IPS DF 19.7 (cell line): ENCODE measurements around the gene PRTG.
"Not testable (repeated sequence)": the region's sequence is repeated elsewhere in the genome, so short reads cannot be mapped to it uniquely, and the experiment has no call there.

Experiments
- DNase-seq: peaks from one replicate; pipeline ENCODE4 v3.0.0-alpha.2; 2013; ENCODE audit warnings: low read depth, low spot score

PRTG gene, protein sequence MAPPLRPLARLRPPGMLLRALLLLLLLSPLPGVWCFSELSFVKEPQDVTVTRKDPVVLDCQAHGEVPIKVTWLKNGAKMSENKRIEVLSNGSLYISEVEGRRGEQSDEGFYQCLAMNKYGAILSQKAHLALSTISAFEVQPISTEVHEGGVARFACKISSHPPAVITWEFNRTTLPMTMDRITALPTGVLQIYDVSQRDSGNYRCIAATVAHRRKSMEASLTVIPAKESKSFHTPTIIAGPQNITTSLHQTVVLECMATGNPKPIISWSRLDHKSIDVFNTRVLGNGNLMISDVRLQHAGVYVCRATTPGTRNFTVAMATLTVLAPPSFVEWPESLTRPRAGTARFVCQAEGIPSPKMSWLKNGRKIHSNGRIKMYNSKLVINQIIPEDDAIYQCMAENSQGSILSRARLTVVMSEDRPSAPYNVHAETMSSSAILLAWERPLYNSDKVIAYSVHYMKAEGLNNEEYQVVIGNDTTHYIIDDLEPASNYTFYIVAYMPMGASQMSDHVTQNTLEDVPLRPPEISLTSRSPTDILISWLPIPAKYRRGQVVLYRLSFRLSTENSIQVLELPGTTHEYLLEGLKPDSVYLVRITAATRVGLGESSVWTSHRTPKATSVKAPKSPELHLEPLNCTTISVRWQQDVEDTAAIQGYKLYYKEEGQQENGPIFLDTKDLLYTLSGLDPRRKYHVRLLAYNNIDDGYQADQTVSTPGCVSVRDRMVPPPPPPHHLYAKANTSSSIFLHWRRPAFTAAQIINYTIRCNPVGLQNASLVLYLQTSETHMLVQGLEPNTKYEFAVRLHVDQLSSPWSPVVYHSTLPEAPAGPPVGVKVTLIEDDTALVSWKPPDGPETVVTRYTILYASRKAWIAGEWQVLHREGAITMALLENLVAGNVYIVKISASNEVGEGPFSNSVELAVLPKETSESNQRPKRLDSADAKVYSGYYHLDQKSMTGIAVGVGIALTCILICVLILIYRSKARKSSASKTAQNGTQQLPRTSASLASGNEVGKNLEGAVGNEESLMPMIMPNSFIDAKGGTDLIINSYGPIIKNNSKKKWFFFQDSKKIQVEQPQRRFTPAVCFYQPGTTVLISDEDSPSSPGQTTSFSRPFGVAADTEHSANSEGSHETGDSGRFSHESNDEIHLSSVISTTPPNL

DNA sequence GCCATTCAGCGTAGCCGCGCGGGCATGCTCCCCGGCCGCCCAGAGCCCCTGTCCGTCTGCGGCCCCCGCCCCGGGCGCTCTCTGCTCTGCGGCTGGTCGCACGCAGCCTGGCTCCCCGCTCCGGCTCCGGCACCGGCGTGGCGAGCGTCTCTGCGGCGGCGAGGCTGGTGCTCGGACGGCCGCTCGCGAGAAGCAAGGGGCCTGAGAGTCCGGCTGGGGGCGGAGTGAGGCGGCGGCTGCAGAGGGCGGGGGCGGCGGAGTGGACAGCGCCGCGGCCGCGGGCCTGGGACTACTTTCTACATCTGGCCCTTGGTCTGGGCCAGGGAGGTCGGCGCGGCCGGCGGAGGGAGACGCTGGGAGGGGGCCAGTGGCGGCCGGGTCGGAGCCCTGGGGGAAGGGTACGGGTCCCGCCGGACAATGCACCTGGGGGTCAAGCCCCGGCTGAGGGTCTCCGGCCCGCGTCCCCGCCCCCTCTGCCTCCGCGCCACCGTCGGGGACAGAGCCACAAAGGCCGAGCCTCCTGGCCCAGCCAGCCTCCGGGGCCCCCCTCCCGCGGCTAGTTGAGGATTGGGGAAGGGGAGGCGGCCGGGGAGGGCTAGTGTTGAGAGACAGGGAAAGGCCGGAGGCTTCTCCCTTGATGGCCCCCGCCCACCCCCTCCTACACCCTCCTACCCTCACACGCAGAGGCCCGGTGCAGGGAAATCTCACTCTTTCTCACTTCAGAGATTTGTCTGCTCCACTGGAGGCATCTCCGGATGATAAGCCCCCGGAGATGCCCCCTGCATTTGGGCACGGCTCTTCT, at the start of gene PRTG:
Gene PRTG (minus strand): TSS at position 226 of the 802 bp plus-strand sequence. CDS start 221 bp downstream, at position 5.
- DNase-seq = no peak

DNA sequence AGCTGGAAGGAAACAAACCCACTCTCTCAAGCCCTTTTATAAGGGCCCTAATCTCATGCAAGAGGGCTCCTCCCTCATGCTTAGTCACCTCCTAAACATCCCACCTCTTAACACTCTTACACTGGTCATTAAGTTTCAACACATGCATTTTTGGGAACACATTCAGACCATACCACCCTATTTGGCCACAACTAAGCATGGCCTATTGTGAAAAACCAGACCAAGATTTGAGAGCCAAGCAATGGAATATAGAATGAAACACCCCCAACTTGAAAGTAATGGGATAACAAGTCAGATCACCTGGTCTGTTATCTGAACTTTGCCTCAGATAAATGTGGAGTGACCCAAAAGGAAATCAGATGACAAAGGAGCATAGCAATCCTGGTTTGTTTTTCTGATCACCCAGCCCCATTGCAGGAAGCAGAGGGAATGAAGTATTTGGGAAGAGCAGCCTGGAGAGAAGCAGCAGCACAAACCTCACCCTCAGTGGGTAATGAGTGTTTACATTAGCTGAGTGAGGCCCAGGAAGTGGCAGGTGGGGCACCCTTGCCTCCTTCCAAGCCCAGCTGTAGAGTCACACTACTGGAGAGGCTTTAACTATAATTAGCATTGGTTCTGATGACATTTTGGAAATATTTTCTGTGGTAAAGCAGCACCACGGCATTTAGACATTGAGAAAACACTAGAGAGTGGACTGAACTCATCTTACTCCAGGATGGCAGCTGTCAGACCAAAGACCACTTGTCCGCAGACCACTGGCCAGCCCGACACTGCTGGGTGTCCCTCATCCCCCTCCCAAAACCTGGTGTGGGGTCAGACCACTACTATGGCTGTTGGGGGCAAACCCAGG, 48.8 kb upstream of the PRTG start:
- no peak for DNase-seq

DNA sequence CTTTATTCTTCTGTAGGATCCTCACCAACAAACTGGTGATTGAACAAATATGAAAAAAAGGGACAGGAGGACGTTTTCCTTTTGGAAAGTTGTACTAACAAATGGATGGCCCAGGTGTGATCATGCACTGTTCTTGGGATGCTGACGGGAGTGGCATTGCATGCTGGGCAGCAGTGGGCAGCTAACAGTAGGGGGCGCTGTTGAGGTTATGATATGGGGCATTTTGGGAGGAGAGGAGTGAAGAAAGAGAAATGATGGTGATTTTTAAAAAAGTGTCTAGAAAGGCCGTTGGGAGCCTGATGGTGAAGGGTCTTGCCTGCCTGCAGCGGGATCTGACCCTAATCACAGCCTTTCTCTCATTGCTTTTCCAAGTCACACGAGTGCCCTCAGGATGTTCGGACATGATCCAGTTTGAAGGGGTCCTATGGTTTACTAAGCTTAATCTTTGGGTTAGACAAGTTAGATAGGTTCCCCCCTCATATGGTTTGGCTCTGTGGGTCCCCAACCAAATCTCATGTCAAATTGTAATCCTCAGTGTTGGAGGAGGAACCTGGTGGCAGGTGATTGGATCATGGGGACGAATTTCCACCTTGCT, 46.2 kb upstream of the PRTG start:
- DNase-seq = no peak

DNA sequence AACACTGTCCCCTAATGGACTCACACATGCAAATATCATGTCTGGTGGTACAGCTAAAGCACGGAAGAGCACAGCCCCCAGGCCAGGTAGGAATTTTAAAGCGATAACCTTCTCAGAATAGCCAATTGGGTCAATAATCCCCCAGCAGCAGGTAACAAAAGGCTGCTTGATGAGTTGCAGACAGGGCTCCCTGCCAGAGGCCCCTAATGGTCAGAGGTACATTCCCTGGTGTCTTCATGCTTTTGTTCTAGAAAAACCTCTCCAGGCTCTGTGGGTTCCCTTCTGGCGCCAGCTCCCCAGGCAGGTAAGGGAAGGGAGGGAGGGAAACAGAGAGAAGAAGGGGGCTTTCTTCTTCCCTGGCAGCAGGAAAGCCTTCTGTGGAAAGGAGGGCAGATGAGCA, 43.4 kb upstream of the PRTG start:
- DNase-seq = no peak

DNA sequence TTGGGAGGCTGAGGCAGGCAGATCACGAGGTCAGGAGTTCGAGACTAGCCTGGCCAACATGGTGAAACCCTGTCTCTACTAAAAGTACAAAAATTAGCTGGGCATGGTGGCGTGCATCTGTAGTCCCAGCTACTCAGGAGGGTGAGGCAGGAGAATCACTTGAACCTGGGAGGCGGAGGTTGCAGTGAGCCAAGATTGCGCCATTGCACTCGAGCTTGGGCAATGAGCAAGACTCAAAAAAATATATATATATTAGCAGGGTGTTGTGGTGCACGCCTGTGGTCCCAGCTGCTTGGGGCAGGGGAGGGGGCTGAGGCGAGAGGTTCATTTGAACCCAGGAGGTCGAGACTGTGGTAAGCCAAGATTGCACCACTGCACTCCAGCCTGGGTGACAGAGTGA, 42.6 kb upstream of the PRTG start:
- DNase-seq = not testable (repeated sequence)

DNA sequence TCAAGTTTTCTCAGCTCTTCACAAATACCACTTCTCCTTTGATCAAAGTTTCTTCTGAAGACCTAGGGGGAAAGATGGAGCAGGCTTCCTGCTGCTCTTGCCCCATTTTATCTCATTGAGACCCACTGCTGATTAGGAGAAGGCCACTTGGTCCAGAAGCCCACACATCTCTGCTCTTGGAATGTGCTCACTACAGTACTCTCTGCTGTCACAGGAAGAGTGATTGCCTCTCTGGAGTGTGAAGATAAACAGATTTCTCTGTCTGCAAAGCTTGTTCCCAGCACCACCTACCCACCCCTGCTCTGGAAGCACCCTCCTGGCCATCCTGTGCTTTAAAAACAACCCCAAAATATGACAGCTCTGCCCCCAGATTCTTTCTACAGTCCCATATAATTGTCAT, 41.3 kb upstream of the PRTG start:
- DNase-seq = no peak

DNA sequence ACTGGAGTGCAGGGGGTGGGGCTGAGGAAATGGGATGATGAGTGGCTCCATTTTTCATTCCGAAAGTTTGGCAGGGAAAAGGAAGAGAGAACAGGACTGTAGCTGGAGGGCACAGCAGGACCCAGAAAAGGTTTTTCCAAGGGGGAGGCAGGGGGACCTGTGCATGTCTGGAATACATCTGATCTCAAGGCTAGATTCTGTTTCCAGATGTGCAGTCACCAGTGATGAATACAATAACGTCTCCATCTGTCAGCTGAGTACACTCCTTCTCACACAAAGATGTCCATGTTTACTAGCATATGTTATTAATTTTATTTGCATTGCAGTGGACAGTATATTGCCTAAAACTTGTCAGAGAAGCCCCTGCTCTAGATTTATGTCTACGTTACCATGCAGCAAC, 39.9 kb upstream of the PRTG start:
- no peak for DNase-seq

DNA sequence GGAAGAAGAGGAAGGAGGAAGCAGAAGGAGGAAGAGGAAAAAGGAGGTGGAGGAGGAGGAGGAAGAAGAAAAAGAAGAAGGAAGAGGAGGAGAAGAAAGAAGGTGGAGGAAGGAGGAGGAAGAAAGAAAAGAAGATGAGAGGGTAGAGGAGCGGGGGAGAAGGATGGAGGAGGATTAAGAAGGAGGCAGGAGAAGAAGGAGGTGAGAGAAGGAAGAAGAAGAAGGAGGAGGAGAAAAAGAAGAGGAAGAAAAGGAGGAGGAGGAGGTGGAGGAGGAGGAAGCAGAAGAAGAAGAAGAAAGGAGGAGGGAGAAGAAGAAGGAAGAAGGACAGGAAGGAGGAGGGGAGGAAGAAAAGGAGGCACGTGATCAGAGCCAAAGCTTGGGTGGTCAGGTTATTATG, 37.3 kb upstream of the PRTG start:
- DNase-seq = no peak

DNA sequence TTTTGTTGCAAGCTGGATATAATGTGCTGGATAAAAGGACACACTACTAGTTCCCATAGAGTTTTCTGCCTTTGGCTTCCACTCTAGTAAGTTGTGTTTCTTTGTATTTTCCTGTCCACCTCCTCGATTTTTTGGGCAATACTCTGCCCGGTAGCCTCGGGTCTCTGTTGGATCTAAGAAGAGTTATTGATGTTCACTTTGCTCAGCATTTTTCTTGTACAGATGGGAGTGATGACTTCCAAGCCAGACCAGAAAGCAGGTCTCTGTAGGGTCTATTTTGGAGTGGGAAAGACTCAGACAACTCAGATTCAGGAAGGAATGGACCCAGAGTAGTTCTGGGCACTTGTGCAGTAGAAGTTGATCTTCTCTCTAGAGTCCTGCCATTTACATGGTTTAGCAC, 36.0 kb upstream of the PRTG start:
- no peak for DNase-seq

DNA sequence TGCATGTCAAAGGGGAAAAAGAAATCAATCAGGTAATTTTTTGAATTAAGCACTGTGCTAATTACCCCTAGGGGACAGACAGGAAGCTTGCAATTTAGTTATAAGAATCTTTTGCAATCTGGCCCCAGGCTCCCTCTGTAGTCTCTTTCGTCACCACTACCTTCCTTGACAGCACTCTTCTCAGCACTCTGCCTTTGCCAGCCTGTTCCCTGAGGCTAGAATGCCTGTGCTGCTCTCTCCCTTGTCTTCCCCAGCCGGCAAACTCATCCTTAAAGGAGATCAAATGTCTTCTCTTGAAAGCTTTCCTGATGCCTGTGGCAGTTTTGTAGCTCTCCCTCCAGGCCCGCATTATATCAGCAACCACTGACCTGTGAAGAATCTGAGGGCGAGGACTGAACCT, 32.4 kb upstream of the PRTG start:
- no peak for DNase-seq

DNA sequence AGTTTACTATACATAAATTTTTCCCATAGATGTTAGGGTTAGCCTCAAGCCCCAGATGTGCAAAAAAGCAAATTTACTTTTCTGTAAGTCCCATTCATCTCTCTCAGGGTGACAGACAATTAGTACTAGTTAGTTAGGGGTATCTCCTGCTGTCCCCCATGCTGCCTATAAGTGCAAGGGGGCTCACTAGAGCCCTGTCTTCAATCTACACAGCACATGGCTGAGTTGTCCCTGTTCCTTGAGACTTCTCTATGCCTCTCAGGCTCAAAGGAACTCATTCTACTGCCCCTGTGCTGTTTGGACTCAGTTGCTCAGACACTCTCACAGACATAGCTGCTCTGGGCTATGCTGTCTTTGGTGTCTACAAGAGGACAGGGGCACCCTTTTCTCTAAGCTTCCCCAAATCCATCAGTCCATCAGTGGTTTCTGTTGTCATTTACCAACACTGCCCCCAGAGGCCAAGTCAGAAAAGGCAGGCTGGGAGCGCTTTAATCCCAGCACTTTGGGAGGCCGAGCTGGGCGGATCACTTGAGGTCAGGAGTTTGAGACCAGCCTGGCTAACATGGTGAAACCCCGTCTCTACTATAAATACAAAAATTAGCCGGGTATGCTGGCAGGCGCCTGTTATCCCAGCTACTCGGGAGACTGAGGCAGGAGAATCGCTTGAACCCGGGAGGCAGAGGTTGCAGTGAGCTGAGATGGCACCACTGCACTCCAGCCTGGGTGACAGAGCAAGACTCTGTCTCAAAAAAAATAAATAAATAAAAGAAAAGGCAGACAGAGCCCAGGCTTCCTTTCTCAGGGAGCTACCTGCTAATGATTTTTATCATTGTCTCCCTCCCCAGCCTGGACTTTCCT, 31.4 kb upstream of the PRTG start:
- DNase-seq = no peak

DNA sequence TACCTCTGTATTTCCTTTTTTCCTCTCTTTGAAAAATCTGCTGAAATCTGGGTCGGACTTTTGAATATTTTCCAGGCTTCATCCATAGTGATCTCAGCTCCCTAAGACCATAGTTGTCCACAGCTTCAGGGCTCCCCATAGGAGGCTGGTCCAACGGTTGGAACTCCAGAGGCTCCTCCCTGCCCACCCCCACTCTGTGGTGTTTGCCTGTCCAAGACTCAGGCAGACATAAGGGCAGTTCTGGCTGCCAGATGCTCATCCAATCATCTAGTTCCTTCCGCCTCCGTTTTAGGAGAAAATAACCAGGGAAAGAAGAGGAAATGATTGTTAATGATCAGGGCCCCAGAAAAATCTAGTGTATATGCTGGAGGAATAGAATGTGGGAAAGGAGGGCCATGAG, 27.9 kb upstream of the PRTG start:
- DNase-seq = no peak

DNA sequence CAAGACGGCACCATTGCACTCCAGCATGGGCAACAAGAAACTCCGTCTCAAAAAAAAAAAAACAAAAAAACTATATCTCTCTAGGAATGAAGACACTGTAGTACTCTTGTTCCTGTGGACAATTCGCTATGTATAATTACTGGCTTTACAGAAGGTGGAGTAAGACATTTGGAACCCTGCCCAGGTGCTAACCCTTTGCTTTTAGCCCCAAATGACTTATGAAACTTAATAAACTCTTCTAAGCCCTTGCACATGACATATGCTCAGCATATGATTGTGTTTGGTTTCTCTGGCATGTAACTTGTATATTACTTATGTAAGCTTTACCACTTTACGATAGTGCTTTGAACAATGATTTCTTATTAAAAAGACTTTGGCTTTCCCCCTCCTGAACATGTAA, 27.3 kb upstream of the PRTG start:
- DNase-seq = no peak

DNA sequence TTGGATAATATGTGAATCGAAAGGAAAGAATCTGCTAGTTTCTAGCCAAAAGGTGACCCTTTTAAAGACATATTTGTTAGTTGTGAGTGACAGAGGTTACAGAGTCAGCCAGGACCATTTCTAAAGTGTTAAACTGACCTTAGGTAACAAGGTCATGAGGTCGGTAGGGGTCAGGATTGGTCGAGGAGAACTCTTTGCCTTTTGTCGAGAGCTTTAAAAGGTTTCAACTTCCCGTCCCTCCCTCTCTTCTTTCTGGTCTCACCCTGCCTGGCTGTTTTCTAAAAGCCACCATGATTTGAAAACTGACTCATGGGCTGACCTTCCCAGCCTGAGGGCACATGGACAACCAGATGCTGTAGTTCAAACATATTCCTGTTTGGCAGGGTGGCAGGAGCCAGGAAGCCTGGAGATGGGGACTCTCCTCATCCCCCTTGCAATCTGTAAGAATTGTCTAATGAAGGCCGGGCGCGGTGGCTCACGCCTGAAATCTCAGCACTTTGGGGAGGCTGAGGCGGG, 25.8 kb upstream of the PRTG start:
- DNase-seq = no peak

DNA sequence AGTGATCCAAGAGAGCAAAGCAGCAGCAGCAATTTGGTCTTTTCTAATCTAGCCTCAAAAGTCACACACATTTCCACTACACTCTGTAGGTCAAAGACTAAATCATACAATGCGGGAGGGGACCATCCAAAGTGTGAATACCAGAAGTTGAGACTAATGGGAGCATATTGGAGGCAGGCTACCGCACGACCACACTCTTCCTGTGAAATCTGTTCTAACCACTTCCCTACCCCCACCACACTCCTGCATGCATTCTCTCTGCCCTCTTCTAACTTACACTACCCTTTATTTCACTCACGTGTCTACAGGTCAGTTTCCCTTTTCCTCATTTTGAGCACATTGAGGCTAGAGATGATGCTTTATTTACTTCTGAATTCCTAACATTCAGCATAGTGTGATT, 23.7 kb upstream of the PRTG start:
- no peak for DNase-seq

DNA sequence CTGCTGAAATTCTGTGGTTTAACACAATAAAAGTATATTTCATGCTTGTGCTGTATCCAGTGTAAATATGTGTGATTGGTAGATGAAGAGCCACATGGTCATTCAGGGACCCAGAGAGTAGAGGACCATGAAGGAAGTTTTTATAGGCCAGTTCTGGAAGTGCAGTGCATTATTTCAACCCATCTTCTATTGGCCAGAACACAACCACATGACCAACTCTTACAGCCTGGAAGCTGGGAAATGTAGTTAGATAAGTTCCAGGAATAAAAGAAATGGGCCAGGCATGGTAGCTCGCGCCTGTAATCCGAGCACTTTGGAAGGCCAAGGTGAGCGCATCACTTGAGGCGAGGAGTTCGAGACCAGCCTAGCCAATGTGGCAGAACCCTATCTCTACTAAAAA, 21.4 kb upstream of the PRTG start:
- DNase-seq = no peak

DNA sequence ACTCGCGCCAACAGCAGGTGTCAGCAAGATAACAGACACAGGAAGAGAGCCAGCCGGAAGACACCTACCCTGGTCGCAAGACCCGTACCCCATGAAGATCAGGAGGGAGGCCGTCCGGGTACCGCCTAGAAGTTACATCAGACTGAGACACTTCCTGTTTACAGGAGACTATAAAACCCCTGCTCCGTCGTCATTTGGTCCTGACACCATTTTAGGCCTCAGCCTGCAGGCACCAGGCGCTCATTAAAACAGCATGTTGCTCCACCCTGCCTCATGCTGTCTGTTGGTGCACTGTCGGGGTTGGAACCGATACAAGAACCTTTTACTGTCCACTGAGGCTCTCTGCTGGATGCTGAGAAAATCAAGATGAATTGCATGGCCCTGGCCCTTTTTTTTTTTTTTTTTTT, 15.6 kb upstream of the PRTG start:
- DNase-seq = no peak

DNA sequence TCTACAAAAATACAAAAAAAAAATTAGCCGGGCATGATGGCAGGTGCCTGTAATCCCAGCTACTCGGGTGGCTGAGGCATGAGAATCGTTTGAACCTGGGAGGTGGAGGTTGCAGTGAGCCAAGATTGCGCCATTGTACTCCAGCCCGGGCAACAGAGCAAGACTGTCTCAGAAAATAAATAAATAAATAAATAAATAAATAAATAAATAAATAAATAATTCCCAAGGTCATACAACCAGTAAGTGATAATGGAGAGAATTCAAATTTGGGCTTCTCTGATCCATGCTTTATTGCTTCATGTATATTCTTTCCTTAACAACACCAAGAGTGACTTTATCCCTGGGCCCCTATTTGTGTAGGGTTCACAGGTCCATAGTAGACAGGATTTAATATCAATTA, 10.5 kb upstream of the PRTG start:
- not testable (repeated sequence) for DNase-seq

DNA sequence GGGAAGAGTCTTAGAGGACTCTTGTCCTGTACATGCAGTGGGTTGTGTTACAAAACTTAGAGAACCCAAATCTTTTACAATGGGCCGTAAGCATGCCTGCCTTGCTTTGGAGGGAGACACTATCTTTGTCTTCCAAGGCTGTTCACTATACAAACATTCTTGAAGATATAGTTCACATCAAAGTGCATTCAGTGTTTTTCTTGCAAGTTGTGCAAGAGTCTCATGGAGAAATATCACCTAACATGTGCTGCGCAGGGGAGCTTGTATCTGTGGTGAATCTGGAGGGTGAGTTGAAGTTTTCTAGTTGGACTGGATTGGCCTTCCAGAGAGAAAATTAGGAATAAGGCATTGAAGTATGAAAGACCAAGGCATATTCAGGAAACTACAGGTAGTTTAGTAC, 7.8 kb upstream of the PRTG start:
- DNase-seq = no peak
